BLaER1 (cell line): Measurements from ENCODE around the gene GPR4.
"Not testable (repeated sequence)": the region's sequence is repeated elsewhere in the genome, so short reads cannot be mapped to it uniquely, and the experiment has no call there.

ENCODE experiments used
- H3K27ac ChIP-seq: shearing (Covaris generic); formaldehyde crosslinking; 2 replicates; pipeline ENCODE4 v1.8.1; 2022
- H3K27me3 ChIP-seq: shearing (Covaris generic); formaldehyde crosslinking; 2 replicates; pipeline ENCODE4 v1.8.1; 2022
- H3K36me3 ChIP-seq: shearing (Covaris generic); formaldehyde crosslinking; 2 replicates; pipeline ENCODE4 v1.8.1; 2022
- H3K4me1 ChIP-seq: shearing (Covaris generic); formaldehyde crosslinking; 2 replicates; pipeline ENCODE4 v1.8.1; 2022
- H3K4me2 ChIP-seq: shearing (Covaris generic); formaldehyde crosslinking; 2 replicates; pipeline ENCODE4 v1.8.1; 2022
- H3K4me3 ChIP-seq: shearing (Covaris generic); formaldehyde crosslinking; 2 replicates; pipeline ENCODE4 v1.8.1; 2022
- H3K9ac ChIP-seq: shearing (Covaris generic); formaldehyde crosslinking; 2 replicates; pipeline ENCODE4 v1.8.1; 2022
- H3K9me3 ChIP-seq: shearing (Covaris generic); formaldehyde crosslinking; 2 replicates; pipeline ENCODE4 v1.8.1; 2022
- H4K20me1 ChIP-seq: shearing (Covaris generic); formaldehyde crosslinking; 2 replicates; pipeline ENCODE4 v1.8.1; 2022
- Cebpa-rat ChIP-seq: shearing (Covaris generic); IDR thresholded peaks from 2 replicates; pipeline ENCODE4 v1.8.1; 2022

GPR4 gene

GRCh38 chr19:45640849-45641273, 38.8 kb upstream of the GPR4 start:
- Histone ChIP-seq H3K4me3 (peak overlapping the region; percentile 69), H3K4me2 (peak overlapping the region; percentile 94), H3K9ac (no peak overlapping the region), H3K27ac (no peak overlapping the region), H3K36me3 (0 out of 2 replicates have a peak, but pooled peaks cover 4% of the 10 kb centered on the region), H3K9me3 (no peaks in the 10 kb centered on the region), H3K4me1 (peaks cover 56% of the 10 kb centered on the region), H3K27me3 (peaks cover 25% of the 10 kb centered on the region), H4K20me1 (no peaks in the 10 kb centered on the region)
- no peak for TF ChIP-seq Cebpa-rat

- Histone ChIP-seq H3K27ac (peak within 1 kb of the TSS; percentile 62; the same call in 1 of the 2 replicates), H3K27me3 (peaks cover 9% of the 10 kb centered on the region), H3K4me1 (peaks cover 54% of the 10 kb centered on the region), H3K36me3 (0 out of 2 replicates have a peak, but pooled peaks cover 4% of the 10 kb centered on the region), H3K9me3 (no peaks in the 10 kb centered on the region), H4K20me1 (no peaks in the 10 kb centered on the region), H3K9ac (peak within 1 kb of the TSS; percentile 81), H3K4me2 (peak within 1 kb of the TSS; percentile 95), H3K4me3 (peak within 1 kb of the TSS; percentile 77)
- TF ChIP-seq Cebpa-rat = no peak
These were observed 37.1 kb upstream of the GPR4 start, which contains the start of gene EML2 for GRCh38 chr19:45638930-45639729. TSS of gene EML2 (minus strand) at chr19:45639397. CDS start at chr19:45639376, 21 bp downstream.

GRCh38 chr19:45637890-45638667, 36.1 kb upstream of the GPR4 start:
- TF ChIP-seq Cebpa-rat = no peak
- H3K9me3 ChIP-seq = no peaks in the 10 kb centered on the region
- H3K9ac ChIP-seq = peak overlapping the region; percentile 81
- peaks cover 43% of the 10 kb centered on the region for H3K4me1 ChIP-seq
- H3K4me3 ChIP-seq = peak overlapping the region; percentile 77
- H3K4me2 ChIP-seq = peak overlapping the region; percentile 95
- 0 out of 2 replicates have a peak, but pooled peaks cover 4% of the 10 kb centered on the region for H3K36me3 ChIP-seq
- 0 out of 2 replicates have a peak overlapping the region, but pooled peaks have one; percentile 62 for H3K27ac ChIP-seq
- H4K20me1 ChIP-seq = no peaks in the 10 kb centered on the region
- no peaks in the 10 kb centered on the region for H3K27me3 ChIP-seq

- peaks cover 34% of the 10 kb centered on the region for H3K4me1 ChIP-seq
- H3K9ac ChIP-seq = no peak overlapping the region
- H4K20me1 ChIP-seq = no peaks in the 10 kb centered on the region
- no peak overlapping the region for H3K27ac ChIP-seq
- H3K36me3 ChIP-seq = 0 out of 2 replicates have a peak, but pooled peaks cover 9% of the 10 kb centered on the region
- no peaks in the 10 kb centered on the region for H3K9me3 ChIP-seq
- no peak overlapping the region for H3K4me2 ChIP-seq
- H3K27me3 ChIP-seq = no peaks in the 10 kb centered on the region
- H3K4me3 ChIP-seq = no peak overlapping the region
- TF ChIP-seq Cebpa-rat = no peak
These were observed 34.9 kb upstream of the GPR4 start for GRCh38 chr19:45636902-45637301.

GRCh38 chr19:45636275-45636674, 34.3 kb upstream of the GPR4 start:
- Histone ChIP-seq H3K36me3 (0 out of 2 replicates have a peak, but pooled peaks cover 9% of the 10 kb centered on the region), H3K9ac (no peak overlapping the region), H3K4me3 (no peak overlapping the region), H3K4me2 (no peak overlapping the region), H3K4me1 (peaks cover 28% of the 10 kb centered on the region), H3K27me3 (no peaks in the 10 kb centered on the region), H3K9me3 (no peaks in the 10 kb centered on the region), H4K20me1 (no peaks in the 10 kb centered on the region), H3K27ac (no peak overlapping the region)
- no peak for TF ChIP-seq Cebpa-rat

- Histone ChIP-seq H3K36me3 (peaks cover 34% of the 10 kb centered on the region), H3K4me3 (no peak overlapping the region), H4K20me1 (no peaks in the 10 kb centered on the region), H3K9ac (no peak overlapping the region), H3K9me3 (no peaks in the 10 kb centered on the region), H3K4me2 (no peak overlapping the region), H3K27me3 (no peaks in the 10 kb centered on the region), H3K4me1 (no peaks in the 10 kb centered on the region), H3K27ac (no peak overlapping the region)
- TF ChIP-seq Cebpa-rat = no peak
These were observed 30.6 kb upstream of the GPR4 start for GRCh38 chr19:45632468-45633196.

GRCh38 chr19:45630463-45630862, 28.5 kb upstream of the GPR4 start:
- Histone ChIP-seq H3K4me1 (no peaks in the 10 kb centered on the region), H3K27ac (no peak overlapping the region), H3K9ac (no peak overlapping the region), H3K9me3 (no peaks in the 10 kb centered on the region), H3K27me3 (no peaks in the 10 kb centered on the region), H3K4me2 (no peak overlapping the region), H3K4me3 (no peak overlapping the region), H4K20me1 (no peaks in the 10 kb centered on the region), H3K36me3 (peaks cover 51% of the 10 kb centered on the region)
- no peak for TF ChIP-seq Cebpa-rat

GRCh38 chr19:45629704-45630103, 27.7 kb upstream of the GPR4 start:
- H3K4me1 ChIP-seq = no peaks in the 10 kb centered on the region
- TF ChIP-seq Cebpa-rat = no peak
- no peaks in the 10 kb centered on the region for H3K9me3 ChIP-seq
- H3K36me3 ChIP-seq = peaks cover 58% of the 10 kb centered on the region
- no peak overlapping the region for H3K27ac ChIP-seq
- no peaks in the 10 kb centered on the region for H3K27me3 ChIP-seq
- no peak overlapping the region for H3K4me3 ChIP-seq
- no peak overlapping the region for H3K9ac ChIP-seq
- H4K20me1 ChIP-seq = no peaks in the 10 kb centered on the region
- no peak overlapping the region for H3K4me2 ChIP-seq

GRCh38 chr19:45628219-45628618, 26.2 kb upstream of the GPR4 start:
- not testable (repeated sequence) for H3K27me3 ChIP-seq, H3K4me1 ChIP-seq, H3K27ac ChIP-seq, H3K9me3 ChIP-seq, H3K4me2 ChIP-seq, H3K4me3 ChIP-seq, H3K9ac ChIP-seq, H4K20me1 ChIP-seq
- peaks cover 72% of the 10 kb centered on the region for H3K36me3 ChIP-seq
